NCI-H2196 treated with DMSO at 0.1 percent for 48 hours (cell line): ENCODE results near the gene HNRNPC.
"Not testable (repeated sequence)": the region's sequence is repeated elsewhere in the genome, so short reads cannot be mapped to it uniquely, and the experiment has no call there.

Experiments used
- DNase-seq: peaks from one replicate; lab custom pipeline; 2025; ENCODE audit not compliant: unreplicated experiment; lab: John Stamatoyannopoulos, UW

HNRNPC gene

DNA sequence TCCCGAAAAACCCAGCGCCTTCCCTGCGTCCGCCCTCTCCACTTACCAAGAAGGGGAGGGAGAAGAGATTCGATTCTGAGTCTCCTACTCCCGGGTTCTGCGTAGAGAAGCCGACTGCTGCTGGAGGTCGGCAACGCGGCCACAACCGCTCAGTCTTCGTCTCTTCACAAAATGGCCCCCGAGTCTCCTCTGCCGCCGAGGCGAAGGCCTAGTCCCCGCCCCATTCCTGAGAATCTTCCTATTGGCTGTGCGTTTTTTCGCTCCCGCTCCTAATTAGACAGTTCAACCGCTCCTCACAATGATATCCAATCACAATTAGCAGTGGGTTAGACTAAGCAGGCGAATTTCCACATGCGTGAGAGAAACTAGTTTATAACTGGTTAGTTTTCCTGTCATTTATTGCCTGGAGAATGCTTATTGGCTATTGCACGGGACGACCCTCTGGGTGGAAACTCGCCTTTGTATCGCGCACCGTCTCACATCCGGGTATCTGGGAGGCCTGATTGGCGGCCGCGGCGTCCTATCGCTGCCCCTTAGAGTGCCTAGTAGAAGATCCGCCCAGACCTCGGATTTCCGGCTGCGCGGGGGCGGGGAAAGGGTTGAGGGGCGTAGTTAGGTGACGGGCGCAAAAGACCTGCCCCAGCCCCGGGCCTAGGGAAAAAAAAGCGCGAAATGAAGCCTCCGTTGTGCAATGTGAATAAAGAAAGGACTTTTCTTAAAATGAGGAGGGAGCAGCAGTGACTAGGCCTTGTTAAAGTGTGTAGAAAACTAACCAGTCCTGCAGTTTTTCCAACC, at the start of gene HNRNPC:
Gene HNRNPC, minus strand, starts transcription at position 191 of the 795 bp plus-strand sequence. CDS start 35,249 bp downstream, outside the sequence.
- DNase-seq, result peak; percentile 98

DNA sequence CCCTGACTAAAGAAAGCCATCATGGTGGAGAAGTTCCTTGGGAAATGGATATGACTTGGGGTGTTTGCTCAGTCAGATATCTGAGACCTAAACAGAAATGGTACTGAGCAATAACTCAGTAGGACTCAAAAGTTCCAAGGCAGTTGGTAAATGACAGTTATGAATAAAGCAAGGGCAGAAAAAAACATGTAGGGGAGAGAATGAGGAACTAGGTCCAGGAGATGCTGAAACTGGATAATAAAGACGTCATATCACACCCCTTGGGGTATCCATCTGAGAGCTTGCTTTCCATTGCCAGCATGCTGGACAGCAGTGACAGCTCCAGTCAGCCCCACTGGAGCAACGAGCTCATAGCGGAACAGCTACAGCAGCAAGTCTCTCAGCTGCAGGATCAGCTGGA, 48.2 kb upstream of the HNRNPC start:
- no peak for DNase-seq

DNA sequence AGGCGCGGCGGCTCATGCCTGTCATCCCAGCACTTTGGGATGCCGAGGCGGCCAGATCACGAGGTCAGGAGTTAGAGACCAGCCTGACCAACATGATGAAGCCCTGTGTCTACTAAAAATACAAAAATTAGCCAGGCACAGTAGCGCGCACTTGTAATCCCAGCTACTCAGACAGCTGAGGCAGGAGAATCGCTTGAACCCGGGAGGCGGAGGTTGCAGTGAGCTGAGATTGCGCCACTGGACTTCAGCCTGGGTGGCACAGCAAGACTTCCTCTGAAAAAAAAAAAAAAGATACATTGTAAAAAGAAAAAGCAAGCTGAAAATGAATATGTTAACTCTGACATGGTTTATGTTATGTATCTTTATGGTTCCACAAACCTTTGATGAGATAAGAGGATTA, 44.3 kb upstream of the HNRNPC start:
- no peak for DNase-seq

DNA sequence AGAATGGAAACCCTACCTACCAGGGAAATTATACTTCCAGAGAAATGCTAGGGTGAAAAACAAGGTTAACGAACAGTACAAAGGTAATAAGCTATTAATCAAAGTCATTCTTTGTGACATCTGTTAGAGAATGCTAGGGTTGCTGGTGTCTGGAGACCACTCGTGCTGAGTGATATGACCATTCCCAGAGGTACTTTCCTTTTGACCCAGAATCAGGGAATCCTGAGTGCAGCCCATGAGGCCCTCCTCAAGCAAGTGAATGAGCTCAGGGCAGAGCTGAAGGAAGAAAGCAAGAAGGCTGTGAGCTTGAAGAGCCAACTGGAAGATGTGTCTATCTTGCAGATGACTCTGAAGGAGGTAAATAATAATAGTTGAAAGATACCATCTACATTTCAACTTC, 42.4 kb upstream of the HNRNPC start:
- no peak for DNase-seq

DNA sequence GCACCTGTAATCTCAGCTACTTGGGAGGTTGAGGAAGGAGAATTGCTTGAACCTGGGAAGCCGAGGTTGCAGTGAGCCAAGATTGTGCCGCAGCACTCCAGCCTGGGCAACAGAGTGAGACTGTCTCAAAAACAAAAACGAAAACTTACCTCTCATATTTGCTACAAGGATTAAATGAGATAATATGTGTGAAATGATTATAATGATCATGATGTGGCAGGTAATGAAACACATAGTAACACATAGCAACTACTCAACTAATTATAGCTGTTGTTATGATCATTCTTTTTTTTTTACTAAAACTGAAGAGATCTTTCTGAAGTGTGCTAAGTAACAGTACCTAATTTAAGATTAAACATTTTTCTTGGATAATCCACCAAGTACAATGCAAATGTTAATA, 40.7 kb upstream of the HNRNPC start:
- no peak for DNase-seq

DNA sequence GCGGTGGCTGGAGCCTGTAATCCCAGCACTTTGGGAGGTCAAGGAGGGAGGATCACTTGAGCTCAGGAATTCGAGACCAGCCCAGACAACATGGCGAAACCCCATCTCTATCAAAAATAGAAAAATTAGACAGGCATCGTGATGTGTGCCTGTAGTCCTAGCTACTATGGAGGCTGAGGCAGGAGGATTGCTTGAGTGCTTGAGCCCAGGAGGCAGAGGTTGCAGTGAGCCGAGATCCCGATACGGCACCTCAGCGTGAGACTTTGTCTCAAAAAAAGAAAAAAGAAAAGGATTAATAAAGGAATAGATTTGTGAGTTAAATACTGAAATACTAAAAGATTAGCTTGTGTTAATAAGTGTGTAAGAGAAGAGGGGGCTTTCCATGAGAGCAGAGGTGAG, 40.0 kb upstream of the HNRNPC start:
- DNase-seq, result no peak

DNA sequence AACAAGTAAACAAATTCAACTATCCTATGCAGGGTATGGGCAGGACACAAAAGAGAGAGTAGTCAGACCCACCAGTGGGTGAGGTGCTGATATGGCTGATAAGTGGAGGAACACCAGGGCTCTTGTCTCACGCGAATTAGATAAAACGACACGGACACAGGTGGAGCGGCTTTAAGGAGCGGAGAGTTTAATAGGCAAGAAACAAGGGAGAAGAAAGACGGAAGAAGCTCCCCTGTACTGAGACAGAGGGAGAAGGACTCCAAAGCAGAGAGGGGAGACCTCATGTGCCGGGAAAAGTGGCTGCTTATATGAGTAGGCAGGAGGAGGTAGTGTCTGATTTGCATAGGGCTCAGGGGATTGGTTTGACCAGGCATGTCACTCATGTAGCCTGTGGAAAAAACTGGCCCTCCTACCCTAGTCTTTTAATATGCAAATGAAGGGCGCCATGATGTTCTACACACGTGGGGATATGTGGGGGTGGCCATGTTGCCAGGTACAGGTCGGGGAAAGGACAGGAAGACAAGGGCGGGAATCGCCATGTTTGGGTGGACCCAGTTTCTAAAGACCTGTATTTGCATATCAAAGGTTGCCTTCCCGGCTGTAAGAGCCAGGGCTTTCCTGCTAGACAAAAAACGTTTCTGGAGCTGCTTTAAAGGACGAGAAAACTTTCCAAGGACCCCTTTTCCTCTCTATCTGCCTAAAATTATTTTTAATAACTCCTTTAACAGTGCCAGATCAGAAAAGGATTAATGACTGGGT, 39.4 kb upstream of the HNRNPC start:
- peak; percentile 90 for DNase-seq

DNA sequence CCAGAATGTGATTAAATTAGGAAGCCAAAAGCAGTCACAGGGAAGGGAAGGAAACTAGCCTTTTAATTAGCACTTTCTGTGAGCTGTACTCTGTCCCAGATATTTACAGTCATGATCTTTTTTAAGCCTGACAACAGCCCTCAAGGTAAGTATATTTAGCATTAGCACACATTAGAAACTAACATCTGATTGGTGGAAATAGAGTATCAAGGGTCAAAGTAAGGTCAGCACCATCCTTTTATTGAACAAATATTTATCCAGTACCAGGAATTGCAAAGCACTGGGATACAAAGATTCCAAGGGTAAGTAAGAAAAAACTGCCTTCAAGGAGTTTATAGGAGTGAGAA, 38.9 kb upstream of the HNRNPC start:
- DNase-seq, result no peak

DNA sequence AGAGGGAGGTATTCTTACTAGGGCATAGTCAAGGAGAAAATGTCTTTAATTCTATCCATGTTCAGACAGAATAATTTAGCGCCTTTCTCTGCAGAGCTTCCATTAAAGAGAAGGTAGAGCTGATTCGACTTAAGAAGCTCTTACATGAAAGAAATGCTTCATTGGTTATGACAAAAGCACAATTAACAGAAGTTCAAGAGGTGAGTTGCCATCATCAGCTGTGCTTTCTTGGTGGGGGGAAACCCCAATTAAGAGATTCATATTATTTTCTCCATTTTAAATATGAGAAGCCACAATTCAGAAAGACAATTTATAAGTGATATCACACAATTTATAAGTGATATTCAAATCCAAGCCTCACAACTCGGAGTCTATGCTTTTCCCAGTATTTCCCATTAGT, 38.4 kb upstream of the HNRNPC start:
- DNase-seq, result no peak

DNA sequence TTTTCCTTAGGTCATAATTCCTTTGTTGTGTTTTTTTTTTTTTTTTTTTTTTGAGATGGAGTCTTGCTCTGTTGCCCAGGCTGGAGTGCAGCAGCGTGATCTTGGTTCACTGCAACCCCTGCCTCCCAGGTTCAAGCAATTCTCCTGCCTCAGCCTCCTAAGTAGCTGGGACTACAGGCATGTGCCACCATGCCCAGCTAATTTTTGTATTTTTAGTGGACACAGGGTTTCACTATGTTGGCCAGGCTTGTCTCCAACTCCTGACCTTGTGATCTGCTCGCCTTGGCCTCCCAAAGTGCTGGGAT, 33.5 kb upstream of the HNRNPC start:
- not testable (repeated sequence) for DNase-seq

DNA sequence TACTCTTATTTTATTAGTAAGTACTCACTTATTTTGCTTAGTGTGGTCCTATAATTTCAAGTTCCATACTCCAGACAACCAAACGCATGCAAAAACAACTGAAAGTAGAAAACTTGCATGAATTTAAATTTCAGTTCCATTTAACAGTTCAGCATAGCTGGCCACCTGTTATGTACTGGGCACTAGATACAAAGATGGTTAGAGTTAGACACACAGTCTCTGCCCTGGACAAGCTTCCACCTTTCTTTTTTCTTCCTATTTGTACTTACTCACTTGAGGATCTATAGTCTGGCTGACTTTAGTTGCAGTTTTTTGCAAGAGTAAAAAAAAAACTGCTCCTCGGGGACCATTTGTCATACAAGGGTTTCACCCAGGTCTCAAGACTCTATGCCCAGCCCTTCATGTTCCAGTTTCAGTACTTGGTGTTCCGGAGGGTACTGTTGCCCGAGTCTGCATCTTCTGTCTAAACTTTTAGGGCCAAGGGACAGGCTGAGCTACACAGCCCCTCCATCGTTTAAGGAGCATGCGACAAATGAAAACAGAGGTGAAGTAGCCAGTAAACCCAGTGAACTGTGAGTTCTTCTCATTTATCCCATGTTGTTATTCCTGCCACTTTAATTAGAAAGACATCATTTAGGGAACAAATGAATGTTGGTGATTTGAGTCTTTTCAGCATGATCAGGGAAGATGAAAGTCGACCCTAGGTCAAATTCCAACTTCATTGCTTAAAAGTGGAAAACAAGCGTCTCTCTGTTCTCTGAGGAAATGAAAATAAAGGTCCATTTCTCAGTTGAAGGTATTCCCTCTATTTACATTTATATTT, 33.0 kb upstream of the HNRNPC start:
- DNase-seq, result no peak

DNA sequence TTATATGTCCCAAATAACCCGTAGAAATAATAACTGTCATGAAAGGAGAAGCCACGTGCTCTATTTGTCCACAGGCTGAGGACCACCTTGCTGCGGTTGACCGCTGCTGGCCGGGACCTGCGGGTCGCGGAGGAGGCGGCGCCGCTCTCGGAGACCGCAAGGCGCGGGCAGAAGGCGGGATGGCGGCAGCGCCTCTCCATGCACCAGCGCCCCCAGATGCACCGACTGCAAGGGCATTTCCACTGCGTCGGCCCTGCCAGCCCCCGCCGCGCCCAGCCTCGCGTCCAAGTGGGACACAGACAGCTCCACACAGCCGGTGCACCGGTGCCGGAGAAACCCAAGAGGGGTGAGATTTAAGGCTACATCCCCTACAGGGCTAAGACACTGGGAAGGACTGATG, 31.6 kb upstream of the HNRNPC start:
- DNase-seq, result no peak

DNA sequence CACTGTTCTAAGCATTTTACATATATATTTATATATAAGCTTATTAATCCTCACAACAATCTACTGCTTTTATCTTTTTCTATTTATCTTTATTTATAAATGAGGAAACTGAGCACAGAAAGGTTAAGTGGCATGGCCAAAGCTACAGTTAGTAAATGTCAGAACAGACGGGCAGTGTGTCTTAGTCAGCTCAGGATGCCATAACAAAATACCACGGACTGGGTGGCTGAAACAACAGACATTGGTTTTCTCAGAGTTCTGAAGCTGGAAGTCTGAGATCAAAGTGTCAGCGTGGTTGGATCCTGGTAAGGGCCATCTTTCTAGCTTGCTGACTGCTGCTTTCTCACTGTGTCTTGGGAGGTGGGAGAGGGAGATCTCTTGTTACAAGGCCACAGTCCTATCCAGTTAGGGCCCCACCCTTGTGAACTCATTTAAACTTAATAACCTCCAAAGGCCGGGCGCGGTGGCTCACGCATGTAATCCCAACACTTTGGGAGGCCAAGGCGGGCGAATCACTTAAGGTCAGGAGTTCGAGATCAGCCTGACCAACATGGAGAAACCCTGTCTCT, 30.4 kb upstream of the HNRNPC start:
- no peak for DNase-seq

DNA sequence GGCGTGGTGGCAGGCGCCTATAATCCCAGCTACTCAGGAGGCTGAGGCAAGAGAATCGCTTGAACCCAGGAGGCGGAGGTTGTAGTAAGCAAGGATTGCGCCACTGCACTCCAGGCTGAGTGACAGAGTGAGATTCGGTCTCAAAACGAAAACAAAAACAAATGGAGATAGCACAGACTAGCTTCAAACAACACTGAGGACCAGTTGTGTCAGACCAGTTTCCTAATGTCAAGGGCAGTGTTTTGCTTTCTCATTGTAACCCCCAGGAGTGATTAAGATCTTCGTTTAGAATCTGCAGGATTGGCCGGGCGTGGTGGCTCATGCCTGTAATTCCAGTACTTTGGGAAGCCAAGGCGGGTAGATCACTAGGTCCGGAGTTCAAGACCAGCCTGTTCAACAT, 29.1 kb upstream of the HNRNPC start:
- no peak for DNase-seq

DNA sequence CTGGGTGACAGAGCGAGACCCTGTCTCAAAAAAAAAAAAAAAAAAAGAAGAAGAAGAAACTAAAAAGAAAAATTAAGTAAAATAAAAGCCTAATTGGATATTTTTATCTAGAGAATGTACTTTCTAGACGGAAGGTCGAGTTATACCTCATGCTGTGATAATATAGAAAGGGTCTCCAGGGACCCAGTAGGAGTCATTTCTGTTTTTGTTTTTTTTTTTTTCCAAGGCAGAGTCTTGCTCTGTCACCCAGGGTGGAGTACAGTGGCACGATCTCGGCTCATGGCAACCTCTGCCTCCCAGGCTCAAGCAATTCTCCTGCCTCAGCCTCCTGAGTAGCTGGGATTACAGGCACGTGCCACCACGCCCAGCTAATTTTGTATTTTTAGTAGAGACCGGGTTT, 24.8 kb upstream of the HNRNPC start:
- DNase-seq, result not testable (repeated sequence)

DNA sequence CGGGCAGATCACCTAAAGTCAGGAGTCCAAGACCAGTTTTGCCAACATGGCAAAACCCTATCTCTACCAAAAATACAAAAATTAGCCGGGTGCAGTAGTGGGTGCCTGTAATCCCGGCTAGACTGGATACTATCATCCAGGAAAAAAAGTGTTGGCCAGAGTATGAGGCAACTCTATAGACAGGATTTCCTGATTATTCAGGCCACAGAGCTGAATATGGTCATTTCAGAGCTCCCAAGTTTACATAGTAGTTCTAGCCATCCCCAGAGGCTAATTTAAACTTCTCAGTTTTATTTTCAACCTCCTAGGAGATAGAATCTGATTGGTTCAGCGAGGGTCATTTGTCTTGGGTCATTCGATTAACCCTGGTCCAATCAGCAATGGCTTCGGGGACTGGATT, 17.9 kb upstream of the HNRNPC start:
- DNase-seq, result no peak

DNA sequence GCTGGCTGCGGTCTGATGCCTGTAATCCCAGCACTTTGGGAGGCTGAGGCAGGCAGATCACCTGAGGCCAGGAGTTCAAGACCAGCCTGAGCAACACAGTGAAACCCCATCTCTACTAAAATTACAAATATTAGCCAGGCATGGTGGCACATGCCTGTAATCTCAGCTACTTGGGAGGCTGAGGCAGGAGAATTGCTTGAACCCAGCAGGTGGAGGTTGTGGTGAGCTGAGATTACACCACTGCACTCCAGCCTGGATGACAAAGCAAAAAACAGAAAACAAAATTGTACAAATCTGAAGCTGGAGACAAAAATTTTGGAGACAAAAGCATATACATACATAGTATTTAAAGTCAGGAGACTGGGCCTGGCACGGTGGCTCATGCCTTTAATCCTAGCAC, 17.3 kb upstream of the HNRNPC start:
- not testable (repeated sequence) for DNase-seq

DNA sequence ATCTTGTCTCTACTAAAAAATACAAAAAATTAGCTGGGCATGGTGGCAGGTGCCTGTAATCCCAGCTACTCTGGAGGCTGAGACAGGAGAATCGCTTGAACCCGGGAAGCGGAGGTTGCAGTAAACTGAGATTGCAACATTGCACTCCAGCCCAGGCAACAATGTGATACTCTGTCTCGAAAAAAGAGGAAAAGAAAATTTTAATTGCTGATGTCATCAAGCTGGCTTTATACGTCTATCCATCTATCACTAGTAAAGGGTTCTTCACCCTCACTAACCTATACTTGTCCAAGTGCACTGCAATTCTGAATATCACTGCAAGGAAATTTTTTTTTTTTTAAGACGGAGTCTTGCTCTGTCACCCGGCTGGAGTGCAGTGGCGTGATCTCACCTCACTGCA, 12.7 kb upstream of the HNRNPC start:
- DNase-seq, result not testable (repeated sequence)

DNA sequence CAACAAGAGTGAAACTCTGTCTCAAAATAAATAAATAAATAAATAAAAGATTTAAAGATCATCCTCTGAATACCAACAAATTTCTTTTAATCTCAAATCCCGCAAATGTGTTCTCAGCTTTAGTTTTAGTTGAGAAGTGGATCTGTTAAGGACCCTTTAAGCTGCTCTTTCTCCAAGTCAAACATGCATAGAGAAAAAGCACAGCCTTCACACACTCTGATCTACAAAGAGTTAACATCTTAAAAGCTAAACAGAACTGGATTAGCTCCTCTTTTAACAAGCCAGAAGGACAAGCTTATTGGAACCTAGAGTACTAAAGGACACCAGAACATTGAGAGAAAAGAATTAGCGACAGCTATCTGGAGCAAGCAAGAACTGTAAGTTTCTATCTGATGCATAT, 10.5 kb upstream of the HNRNPC start, which contains the start of gene RPGRIP1:
Gene RPGRIP1, plus strand, starts transcription at position 301 of the 400 bp plus-strand sequence. CDS start 7,894 bp downstream, outside the sequence.
- no peak for DNase-seq

DNA sequence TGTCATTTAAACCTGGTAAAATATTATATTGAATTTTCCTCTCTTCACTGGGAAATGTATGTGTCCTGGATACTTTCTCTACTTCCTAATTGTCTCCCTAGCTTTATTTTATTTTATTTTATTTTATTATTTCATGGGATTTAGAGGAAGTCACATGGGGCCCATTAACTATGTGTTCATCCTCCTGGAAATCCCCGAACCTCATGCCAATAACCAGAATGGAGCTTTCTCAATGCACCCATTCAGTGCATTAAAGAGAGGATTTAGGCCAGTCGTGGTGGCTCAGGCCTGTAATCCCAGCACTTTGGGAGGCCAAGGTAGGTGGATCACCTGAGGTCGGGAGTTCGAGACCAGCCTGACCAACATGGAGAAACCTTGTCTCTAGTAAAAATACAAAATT, 9.4 kb upstream of the HNRNPC start:
- DNase-seq, result no peak

DNA sequence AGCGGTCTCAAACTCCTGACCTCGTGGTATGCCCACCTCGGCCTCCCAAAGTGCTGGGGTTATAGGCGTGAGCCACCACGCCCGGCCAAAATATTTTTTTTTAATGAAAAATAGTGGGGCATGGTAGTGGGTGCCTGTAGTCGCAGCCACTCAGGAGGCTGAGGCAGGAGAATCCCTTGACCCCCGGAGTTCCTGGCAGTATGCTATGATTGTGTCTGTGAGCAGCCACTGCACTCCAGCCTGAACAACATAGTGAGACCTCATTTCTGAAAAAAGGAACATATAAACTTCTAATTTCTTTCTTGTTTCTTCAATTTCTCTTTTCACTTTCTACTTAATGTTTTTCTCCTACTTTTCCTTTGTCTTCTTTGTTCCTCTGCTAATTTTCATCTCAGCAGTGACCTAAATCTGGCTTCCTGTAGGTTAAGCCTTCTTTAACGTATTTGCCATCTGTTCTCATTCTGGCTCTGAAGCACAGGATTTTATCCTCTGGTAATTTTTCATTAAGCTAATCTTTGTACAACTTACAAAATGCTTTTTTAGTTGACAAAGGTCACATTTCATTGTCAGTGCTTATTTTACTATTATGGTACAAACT, 6.1 kb upstream of the HNRNPC start:
- DNase-seq, result no peak
